Activated naive CD4-positive, alpha-beta T cell treated with Interleukin-2 at 50 U/mL for 16 hours (primary cell): ENCODE data around the gene ACSS2.

Source experiments
- DNase-seq: peaks from one replicate; pipeline ENCODE4 v3.0.0-alpha.2; 2020

Gene ACSS2

DNA sequence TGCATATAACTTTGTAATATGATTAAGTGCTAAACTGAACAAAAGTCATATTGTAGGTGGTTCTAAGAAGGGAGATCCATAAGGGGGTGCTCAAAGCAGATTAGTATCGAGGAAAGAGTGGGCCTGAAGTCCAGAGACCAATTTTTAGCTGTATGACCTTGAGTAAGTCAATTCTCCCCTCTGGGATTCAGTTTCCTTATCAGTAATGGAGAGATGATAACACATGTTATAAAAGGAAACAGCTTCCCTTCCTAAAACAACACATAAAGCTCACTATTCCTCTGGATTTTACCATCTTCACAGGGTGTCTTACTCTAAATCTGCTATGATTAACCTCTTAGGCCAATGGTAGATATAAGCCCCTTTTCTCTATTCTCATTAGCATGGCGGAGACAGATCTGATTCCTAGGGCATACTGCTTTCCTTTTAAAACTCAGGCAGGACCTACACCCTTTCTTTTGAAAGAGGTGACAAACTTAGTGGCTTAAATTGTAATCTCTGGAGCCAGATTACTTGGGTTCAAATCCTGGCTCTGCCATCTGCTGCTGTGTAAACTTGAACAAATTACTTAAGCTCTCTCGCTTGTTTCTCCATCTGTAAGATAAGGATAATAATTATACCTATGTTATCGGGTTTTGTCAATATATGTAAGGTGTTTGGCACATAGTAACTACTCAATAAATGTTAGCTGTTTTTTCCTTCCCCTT is 39.5 kb downstream of the ACSS2 start:
- no peak for DNase-seq

DNA sequence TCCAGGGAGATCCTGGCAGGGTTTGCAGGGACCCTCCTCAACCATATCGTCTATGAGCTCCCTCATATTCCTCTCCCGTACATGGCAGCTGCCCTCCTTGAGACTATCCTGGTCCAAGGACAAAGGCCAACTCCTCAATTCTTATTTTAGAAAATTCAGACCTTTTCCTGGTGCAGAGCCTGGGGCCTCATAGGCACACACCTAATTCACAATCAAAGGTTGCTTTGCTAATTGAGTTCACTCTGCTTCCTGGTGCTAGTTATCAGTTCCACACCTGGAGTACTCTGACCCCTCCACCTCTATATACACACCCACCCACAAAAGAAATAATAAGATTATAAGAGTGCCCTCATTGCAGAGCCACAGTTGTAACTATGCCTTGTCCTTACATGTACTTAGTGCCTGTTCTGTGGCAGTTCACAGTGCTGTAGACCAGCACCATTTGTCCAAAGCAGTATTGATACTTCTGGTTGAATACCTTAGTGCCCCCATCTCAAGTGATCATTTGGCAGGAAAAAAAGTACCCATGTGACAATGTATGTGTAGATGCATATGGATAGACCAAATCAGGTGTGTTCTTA is 40.5 kb downstream of the ACSS2 start:
- no peak for DNase-seq

DNA sequence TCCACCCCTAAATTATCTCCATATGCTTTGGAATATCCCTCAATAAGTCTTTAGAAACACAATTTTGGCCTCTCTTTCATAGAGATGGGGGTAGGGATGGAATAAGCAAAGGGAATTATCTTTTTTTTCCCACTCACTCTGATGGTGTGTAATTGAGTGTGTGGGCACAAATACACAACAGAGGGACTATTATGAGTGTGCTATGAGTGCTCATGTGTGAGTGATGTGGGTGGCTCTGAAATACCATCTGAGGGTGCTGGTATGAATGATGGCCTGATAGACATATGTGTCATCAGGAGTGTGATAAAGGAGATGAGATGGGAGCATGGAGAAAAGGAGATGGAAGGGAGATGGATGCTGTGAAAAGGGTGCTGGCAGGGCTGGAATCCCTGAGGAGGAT is 43.6 kb downstream of the ACSS2 start:
- DNase-seq = no peak

DNA sequence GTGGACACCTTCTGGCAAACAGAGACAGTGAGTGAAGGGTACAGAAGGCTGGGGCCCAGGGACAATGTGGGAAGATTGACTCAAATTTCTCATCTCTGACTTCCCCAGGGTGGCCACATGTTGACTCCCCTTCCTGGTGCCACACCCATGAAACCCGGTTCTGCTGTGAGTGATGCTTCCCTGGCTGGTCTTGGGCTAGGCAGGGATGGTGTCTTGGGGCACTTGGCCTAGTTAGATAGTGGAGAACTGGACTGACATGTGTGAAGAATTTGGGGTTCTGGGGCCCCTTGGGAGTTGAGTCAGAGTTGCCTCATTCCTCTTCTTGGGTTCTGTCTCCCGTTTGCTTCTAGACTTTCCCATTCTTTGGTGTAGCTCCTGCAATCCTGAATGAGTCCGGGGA is 45.0 kb downstream of the ACSS2 start:
- DNase-seq = no peak

DNA sequence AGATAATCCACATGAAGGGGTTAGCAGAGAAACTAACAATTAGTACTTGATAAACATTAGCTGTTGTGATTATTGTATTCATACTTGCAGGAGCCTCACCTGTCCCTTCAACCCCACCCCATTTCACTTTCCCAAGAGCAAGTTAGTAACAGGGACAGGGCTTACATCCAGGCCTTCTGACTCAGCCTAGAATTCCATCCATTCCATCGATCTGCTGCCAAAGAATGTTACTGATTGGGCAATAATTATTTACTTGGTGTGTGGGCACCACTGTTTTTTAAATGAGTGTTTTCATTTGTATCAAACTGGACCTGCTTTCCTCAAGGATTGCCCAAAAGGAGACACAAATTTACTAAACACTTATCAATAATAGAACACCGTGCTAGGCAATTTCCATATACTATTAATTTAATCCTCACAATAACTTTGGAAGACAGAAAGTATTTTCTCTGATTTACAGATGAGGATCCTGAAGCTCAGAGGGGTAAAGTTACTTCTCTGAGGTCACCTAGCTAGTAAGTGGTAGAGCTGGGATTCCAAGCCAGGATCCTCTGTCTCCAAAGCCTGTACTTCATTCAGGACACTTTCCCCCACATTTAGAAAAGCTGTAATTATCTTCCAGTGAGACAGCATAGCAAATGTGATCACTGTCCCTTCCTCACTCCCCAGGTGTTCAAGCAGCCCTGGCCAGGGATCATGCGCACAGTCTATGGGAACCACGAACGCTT is 46.4 kb downstream of the ACSS2 start:
- no peak for DNase-seq

GRCh38 chr20:34923414-34923813 is 47.0 kb downstream of the ACSS2 start:
- no peak for DNase-seq

- DNase-seq = no peak
These were observed 48.9 kb downstream of the ACSS2 start for GRCh38 chr20:34925341-34925740.

GRCh38 chr20:34925981-34926380 is 49.6 kb downstream of the ACSS2 start:
- no peak for DNase-seq

DNA sequence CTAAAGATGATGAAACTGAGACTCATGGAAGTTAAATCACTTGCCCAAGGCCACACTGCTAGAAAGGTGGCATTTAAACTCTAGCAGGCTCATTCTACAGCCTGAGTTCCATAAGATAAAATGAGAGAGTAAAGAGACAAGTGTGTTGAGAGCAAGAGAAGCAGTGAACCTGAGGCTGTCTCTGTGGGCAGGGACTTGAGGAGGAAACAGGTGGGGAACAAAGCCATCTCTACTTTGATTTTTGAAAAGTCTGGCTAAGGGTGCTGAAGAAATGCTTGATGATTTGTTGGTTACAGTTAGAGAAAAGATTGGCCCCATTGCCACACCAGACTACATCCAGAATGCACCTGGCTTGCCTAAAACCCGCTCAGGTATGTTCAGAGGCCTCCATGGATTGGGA is 50.2 kb downstream of the ACSS2 start:
- no peak for DNase-seq

DNA sequence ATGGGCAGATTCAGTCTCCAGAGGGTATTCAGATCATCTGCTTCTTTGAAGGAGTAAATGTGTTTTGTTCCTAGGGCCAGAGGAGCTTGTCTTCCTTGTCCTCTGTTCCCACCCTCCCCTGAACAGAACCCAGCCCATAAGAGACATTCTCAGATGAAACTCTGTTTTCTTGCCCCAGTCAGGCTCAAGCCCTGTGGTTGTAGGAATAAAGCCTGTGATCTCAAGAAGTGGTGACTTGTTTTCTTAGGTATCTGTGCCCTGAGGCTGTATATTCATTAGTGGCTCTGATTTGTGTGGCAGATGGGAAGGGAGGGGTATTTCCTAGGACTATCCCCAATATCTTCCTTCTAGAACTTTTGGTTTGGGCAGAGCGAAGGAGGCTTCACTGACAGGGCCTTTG is 51.3 kb downstream of the ACSS2 start:
- DNase-seq = no peak

- DNase-seq = no peak
These were observed 52.0 kb downstream of the ACSS2 start for GRCh38 chr20:34928411-34928810.

DNA sequence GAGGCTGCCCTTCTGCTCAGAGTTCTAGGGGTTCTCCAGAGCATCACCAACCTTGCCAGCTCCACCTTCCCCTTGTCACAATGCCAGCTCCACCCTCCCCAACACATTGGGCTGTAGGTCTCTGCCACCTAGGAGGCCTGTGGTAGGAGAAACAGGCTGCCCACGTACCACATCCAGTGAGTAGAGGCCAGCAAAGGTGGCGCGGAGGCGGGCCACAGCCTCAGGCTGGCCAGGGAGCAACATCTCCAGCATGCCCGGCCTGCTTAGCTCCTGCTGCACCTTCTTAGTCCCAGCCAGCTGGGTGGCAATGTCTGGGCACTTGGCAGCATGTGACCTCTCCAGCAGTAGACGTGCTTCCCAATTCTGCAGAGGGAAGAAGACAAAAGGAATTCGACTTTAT is 55.4 kb downstream of the ACSS2 start:
- no peak for DNase-seq

DNA sequence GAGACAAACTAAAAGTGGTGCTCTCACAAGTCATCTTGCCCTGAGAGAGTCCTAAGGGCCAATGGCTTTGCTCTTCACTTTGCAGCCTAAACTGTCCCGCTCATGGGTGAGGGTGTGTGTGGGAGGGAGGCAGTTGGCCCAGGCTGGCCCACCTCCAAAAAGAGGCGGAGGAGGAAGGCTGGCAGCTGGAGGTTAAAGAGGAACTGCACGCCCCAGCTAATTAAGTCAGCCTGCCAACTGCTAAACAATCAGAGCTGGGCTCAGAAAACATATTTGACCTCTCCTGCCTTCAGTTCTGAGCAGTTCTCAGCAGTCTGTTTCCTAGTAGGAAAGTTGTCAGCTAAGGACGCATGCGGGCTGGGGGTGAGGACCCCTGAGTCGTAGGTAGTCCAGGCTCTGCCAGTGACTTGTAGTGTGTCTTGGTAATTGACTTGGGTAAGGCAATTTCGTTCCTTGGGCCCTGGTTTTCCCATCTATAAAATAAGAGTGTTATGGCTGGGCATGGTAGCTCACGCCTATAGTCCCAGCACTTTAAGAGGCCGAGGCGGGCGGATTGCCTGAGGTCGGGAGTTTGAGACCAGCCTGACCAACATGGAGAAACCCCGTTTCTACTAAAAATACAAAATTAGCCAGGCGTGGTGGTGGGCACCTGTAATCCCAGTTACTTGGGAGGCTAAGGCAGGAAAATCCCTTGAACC is 62.2 kb downstream of the ACSS2 start:
- no peak for DNase-seq

GRCh38 chr20:34940081-34940481 is 63.7 kb downstream of the ACSS2 start:
- DNase-seq = no peak

DNA sequence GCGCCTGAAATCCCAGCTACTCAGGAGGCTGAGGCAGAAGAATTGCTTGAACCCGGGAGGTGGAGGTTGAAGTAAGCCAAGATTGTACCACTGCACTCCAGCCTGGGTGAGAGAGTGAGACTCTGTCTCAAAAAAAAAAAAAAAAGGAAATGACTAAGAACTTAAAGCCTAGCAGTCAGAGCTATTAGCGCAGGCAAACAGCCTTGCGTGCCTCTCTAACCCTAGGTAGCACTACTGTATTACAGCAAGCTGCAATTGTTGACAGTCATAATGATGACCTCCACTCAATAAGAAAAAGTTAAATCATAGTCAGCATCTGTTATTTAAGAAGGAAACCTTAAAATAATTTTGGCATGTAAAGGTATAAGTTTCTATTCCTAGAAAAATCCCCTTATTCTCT is 64.8 kb downstream of the ACSS2 start:
- DNase-seq = no peak

DNA sequence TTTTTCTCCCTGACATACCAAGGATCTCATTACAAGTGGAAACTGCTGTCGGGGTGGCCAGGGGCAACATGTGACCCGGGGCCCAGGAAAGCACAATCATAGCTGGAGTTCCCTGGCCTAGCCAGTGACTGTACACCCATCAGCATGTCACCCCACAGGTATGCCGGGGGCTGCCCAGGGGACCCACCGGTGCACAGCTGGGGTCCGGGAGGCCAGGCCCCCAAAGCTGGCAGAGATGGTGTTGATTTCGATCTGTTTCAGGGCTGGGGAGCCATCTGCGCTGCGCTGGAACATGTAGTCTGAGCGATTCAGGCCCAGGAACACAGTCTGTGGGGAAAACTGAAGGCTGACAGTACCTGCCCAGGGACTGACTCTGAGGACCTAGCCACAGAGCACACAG is 65.9 kb downstream of the ACSS2 start:
- no peak for DNase-seq

DNA sequence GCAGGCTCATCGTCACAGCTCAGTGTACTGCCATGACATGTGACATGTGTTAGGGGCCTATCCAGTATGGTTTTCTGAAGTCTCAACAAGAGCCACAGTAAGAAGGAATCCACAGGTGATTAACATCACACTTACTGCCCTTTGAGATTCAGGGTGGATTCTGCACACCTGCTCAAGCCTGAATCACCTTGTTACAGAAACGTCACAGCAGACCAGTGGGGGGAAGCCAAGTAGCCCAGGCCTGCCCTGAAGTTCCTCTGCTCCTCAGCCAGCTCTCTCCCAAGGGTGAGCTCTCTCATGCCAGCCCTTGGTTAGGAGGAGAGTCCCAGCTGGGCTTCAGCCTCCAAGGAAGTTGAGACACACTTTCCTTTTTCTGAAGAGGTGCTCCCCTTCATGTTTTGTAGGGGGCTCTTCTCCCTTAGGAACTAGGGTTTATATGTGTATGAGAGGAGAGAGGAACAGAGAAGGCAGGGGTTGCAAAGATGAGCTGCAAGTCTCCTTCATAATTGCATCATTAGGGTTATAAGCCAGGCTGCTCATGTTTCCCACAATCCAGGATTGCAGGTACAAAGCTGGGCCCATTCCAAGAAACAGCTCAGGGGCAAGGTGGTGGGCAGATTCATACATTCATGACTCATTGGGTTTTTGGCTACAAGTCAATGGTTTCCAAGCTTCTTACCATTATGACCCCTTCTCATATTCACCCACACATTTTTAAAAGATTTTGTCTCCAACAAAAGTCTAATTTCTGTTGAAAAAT is 67.6 kb downstream of the ACSS2 start:
- DNase-seq = no peak

GRCh38 chr20:34945315-34946077 is 69.1 kb downstream of the ACSS2 start:
- DNase-seq = no peak

GRCh38 chr20:34946661-34947060 is 70.2 kb downstream of the ACSS2 start:
- no peak for DNase-seq

GRCh38 chr20:34947336-34947735 is 70.9 kb downstream of the ACSS2 start:
- DNase-seq = no peak

- no peak for DNase-seq
These were observed 71.6 kb downstream of the ACSS2 start for GRCh38 chr20:34948030-34948429.

GRCh38 chr20:34949120-34949519 is 72.7 kb downstream of the ACSS2 start:
- no peak for DNase-seq
